Stimulated activated memory B cell treated with anti-CD40 and anti-IgM and Interleukin-4, amounts not matched to agents 10 μg/mL and 1 μg/mL and 100 μg/mL, for 72 hours (primary cell): ENCODE measurements around the gene GRIP2.

Experiments
- ATAC-seq: fragments of 150-1000 bp; cut with Tn5 transposase; 2 replicates; pipeline ENCODE4 v1.10.0; 2021
- H3K27ac Mint-ChIP-seq: one replicate; pipeline ENCODE4 v1.8.0; 2022; ENCODE audit warnings: mild to moderate bottlenecking, mixed read lengths
- H3K27me3 Mint-ChIP-seq: one replicate; pipeline ENCODE4 v1.8.0; 2022; ENCODE audit warnings: mixed read lengths
- H3K36me3 Mint-ChIP-seq: one replicate; pipeline ENCODE4 v1.8.0; 2022; ENCODE audit warnings: mixed read lengths
- H3K4me1 Mint-ChIP-seq: one replicate; pipeline ENCODE4 v1.8.0; 2022; ENCODE audit warnings: mixed read lengths
- H3K4me3 Mint-ChIP-seq: one replicate; pipeline ENCODE4 v1.8.0; 2022; ENCODE audit warnings: mild to moderate bottlenecking, moderate library complexity, mixed read lengths
- H3K9me3 Mint-ChIP-seq: one replicate; pipeline ENCODE4 v1.8.0; 2022; ENCODE audit warnings: mixed read lengths

GRIP2 gene

DNA sequence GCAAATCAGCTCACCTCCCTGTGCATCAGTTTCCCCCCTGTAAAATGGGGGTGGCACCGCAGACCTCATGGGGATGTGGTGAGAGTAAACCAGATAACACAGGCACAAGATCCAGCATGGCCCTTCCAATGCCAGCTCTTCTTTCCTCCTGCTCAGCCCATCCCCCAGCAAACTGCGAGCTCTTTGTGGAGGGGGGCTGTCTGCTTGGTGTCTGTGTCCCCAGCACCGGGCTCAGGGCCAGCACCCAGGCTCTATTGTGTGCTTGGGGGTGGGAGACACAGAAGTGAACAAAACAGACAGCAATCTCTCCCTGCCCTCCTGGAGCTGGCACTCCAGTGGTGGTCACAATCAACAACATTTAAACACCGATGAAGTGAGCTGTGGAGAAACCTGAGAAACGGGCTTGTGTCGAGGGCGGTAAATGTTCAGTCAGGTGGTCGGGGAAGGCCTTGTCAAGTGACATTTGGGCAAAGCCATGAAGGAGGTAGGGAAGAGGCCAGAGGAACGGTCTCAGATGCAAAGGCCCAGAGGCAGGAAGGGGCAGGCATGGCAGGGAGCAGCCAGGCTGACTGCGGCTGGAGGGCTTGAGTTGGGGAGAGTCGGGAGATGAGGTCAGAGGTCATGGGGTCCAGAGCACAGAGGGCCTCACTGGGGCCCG lies 28.4 kb downstream of the GRIP2 start:
- ATAC-seq: no peak
- Mint-ChIP-seq H3K27me3 (peaks cover 48% of the 10 kb centered on the region), H3K9me3 (no peaks in the 10 kb centered on the region), H3K27ac (no peak overlapping the region), H3K36me3 (no peaks in the 10 kb centered on the region), H3K4me3 (no peak overlapping the region), H3K4me1 (peaks cover 15% of the 10 kb centered on the region)

- H3K27ac Mint-ChIP-seq: no peak overlapping the region
- H3K9me3 Mint-ChIP-seq: no peaks in the 10 kb centered on the region
- peaks cover 52% of the 10 kb centered on the region for H3K27me3 Mint-ChIP-seq
- peaks cover 15% of the 10 kb centered on the region for H3K4me1 Mint-ChIP-seq
- no peak overlapping the region for H3K4me3 Mint-ChIP-seq
- ATAC-seq: no peak
- H3K36me3 Mint-ChIP-seq: no peaks in the 10 kb centered on the region
Measured at GRCh38 chr3:14510838-14511622, 29.1 kb downstream of the GRIP2 start.

DNA sequence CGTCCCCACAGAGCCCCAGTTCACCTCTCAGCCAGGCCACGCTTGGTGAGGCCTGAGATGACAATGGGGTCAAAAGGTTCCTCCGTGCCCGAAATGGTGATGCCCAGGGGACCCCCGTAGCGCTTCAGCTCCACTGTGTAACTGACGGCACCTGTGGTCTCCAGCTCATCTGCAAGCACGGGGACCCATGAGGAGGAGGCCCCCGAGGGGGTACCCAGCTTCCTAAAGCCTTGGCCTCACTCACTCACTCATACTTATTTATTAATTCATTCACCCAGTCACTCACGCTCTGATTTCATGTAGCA lies 30.4 kb downstream of the GRIP2 start:
- Mint-ChIP-seq H3K9me3 (no peaks in the 10 kb centered on the region), H3K4me3 (no peak overlapping the region), H3K4me1 (peaks cover 15% of the 10 kb centered on the region), H3K27ac (no peak overlapping the region), H3K36me3 (no peaks in the 10 kb centered on the region), H3K27me3 (peaks cover 65% of the 10 kb centered on the region)
- no peak for ATAC-seq

DNA sequence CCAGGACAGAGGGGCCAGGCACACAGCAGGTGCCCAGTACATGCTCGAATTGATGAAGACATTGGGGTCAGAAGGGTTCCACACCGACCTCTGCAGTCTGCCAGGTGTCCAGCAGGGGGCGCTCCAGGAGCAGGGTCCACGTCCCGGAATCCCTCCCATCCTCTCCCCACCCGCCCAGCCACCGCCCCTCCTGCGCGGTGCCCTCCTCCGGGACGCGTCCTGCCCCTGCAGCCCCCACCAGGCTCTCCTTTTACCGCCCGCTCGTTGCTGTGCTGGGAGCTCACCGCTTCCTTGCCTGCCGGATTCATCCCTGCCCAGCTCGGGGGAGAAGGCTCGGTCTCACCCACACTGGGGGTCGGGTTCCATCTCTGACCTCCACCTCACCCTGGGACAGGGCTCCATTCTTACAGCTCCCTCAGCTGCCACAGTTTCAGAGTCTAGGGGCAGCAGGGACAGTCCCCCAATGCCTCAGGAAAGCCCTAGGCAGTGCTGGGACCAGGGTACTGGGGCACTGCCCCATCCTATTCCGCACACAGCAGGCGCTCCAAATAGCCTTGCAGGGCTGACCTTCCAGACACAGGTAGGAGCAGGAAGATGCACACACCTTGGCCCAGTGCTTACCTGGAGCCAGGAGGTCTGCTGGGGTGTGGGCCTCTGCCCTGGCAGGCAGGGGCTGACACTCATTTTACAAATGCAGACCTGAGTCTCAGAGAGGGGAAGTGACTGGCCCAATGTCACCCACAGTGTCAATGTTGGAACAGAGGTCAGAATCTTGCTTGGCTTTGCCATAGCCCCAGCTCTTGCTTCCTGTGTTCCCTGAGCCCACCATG lies 31.0 kb downstream of the GRIP2 start:
- peaks cover 71% of the 10 kb centered on the region for H3K27me3 Mint-ChIP-seq
- no peaks in the 10 kb centered on the region for H3K36me3 Mint-ChIP-seq
- H3K4me3 Mint-ChIP-seq: no peak overlapping the region
- no peak overlapping the region for H3K27ac Mint-ChIP-seq
- ATAC-seq: peak; percentile 34
- peaks cover 15% of the 10 kb centered on the region for H3K4me1 Mint-ChIP-seq
- H3K9me3 Mint-ChIP-seq: no peaks in the 10 kb centered on the region

GRCh38 chr3:14508505-14508819 lies 31.7 kb downstream of the GRIP2 start:
- Mint-ChIP-seq H3K27me3 (peaks cover 71% of the 10 kb centered on the region), H3K4me3 (no peak overlapping the region), H3K36me3 (no peaks in the 10 kb centered on the region), H3K4me1 (peaks cover 15% of the 10 kb centered on the region), H3K27ac (no peak overlapping the region), H3K9me3 (no peaks in the 10 kb centered on the region)
- ATAC-seq: no peak

DNA sequence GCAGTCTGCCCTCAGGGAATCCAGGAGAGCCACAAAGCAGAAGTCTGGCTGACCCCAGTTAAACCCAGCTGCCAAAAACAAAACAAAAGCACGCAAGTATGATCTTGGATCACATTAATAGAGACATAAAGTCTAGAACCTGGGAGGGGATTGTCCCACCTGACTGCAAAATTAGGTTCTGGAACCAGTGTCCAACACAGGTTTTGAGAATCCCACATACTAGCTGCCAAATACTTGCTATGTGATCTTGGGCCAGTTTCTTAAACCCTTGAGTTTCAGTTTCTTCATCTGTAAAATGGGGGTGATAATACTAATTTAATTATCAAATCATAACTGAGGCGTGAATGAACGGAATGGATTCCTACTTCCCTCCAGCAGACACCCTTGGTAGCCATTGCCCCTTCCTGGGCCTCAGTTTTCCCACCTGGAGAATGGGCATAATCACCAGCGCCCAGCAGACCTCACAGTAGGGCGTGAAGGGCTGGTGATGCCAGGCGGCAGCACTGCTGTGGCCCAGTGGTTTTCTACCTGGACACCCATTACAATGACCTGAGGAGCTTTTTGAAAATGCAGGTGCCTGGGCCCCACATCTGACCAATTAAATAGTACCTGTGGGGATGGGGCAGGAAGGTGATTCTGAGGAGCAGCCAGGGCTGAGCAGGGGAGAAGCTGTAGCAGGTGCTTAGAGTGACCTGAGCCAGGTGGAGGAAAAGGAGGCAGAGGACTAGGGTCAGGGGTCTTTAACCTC lies 32.2 kb downstream of the GRIP2 start:
- Mint-ChIP-seq H3K27ac (no peak overlapping the region), H3K4me1 (peaks cover 15% of the 10 kb centered on the region), H3K27me3 (peaks cover 71% of the 10 kb centered on the region), H3K36me3 (no peaks in the 10 kb centered on the region), H3K4me3 (no peak overlapping the region), H3K9me3 (peaks cover 5% of the 10 kb centered on the region)
- no peak for ATAC-seq

DNA sequence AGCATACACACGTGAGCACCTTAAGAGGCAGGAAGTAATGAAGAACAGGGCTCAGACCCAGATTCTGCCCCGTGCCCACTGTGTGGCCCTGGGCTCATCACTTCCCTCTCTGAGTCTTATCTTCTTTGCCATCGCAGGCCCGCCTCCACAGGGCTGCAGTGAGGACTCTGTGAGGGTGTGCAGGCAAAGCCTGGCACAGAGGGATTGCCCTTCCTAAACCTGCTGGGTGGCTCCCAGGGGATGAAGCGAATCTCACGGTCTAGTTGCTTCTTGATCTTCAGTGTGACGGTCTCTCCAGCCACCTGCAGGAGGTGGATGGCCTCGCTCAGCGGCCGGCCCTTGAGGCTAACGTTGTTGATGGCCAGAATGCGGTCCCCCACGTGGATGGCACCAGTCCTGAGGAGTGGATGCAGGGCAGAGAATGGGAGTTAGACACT lies 32.8 kb downstream of the GRIP2 start:
- Mint-ChIP-seq H3K9me3 (peaks cover 9% of the 10 kb centered on the region), H3K36me3 (no peaks in the 10 kb centered on the region), H3K4me1 (peaks cover 15% of the 10 kb centered on the region), H3K27me3 (peaks cover 71% of the 10 kb centered on the region), H3K27ac (no peak overlapping the region), H3K4me3 (no peak overlapping the region)
- no peak for ATAC-seq

DNA sequence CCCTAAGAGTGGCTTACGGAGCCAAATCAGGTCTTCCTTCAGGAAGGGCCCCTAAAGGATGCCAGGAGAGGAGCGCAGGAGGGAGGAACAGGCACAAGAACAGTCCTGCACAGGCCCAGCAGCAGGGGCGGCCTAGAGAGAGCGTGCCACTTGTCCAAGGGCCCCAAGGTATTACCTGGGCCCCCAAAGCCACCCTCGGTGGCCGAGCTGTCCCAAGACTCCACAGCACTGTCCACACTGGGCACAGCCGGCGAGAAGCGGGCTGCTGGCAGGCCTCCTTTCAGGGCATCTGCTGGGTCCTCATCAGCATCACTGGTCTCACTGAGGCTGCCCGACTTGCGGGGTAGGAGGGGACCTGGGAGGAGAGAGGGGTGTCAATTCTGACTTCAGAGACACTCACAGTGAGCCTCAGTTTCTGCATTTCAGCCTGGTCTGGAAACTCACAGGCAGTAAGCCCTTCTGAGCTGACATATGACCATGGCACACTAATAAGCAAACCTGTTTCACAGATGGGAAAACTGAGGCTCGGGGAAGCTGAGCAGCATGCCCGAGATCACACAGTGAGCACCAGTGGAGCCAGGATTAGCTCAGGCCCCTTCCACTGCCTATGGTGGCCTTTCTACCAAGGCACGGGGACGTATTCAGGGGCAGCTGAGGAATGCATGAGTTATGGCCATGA lies 33.4 kb downstream of the GRIP2 start:
- Mint-ChIP-seq H3K4me1 (peaks cover 15% of the 10 kb centered on the region), H3K4me3 (no peak overlapping the region), H3K27ac (no peak overlapping the region), H3K36me3 (no peaks in the 10 kb centered on the region), H3K9me3 (peaks cover 11% of the 10 kb centered on the region), H3K27me3 (peaks cover 71% of the 10 kb centered on the region)
- ATAC-seq: no peak

- peaks cover 67% of the 10 kb centered on the region for H3K27me3 Mint-ChIP-seq
- no peak overlapping the region for H3K27ac Mint-ChIP-seq
- no peak for ATAC-seq
- no peak overlapping the region for H3K4me3 Mint-ChIP-seq
- H3K4me1 Mint-ChIP-seq: peaks cover 15% of the 10 kb centered on the region
- H3K9me3 Mint-ChIP-seq: peaks cover 12% of the 10 kb centered on the region
- H3K36me3 Mint-ChIP-seq: no peaks in the 10 kb centered on the region
Measured at GRCh38 chr3:14505803-14506500, 34.2 kb downstream of the GRIP2 start.

- Mint-ChIP-seq H3K9me3 (peaks cover 14% of the 10 kb centered on the region), H3K4me3 (no peak overlapping the region), H3K27me3 (peaks cover 60% of the 10 kb centered on the region), H3K36me3 (no peaks in the 10 kb centered on the region), H3K4me1 (peaks cover 15% of the 10 kb centered on the region), H3K27ac (no peak overlapping the region)
- ATAC-seq: peak; percentile 6
Measured at GRCh38 chr3:14505001-14505802, 34.9 kb downstream of the GRIP2 start.

DNA sequence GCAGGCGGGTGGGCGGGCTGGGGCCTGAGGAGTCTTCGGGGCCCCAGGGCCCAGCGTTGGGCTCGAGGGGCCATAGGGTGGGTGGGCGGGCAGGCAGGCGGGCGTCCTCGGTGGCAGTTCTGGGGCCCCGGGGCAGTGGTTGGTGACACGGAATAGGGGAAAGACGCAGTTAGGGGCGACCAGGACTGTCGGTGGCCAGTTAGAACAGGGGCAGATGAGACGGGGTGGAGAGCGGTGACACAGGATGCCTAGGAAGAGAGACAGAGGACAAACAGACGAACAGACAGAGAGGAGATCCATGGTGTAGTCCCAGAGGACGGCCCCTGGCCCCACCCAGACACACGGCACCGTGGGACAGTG lies 36.5 kb downstream of the GRIP2 start:
- H3K27me3 Mint-ChIP-seq: peaks cover 45% of the 10 kb centered on the region
- H3K9me3 Mint-ChIP-seq: peaks cover 18% of the 10 kb centered on the region
- no peak overlapping the region for H3K27ac Mint-ChIP-seq
- no peak overlapping the region for H3K4me3 Mint-ChIP-seq
- peaks cover 8% of the 10 kb centered on the region for H3K4me1 Mint-ChIP-seq
- H3K36me3 Mint-ChIP-seq: no peaks in the 10 kb centered on the region
- no peak for ATAC-seq

- Mint-ChIP-seq H3K27ac (no peak overlapping the region), H3K4me3 (no peak overlapping the region), H3K4me1 (peaks cover 2% of the 10 kb centered on the region), H3K27me3 (peaks cover 39% of the 10 kb centered on the region), H3K36me3 (no peaks in the 10 kb centered on the region), H3K9me3 (peaks cover 18% of the 10 kb centered on the region)
- no peak for ATAC-seq
Measured at GRCh38 chr3:14503033-14503705, 37.0 kb downstream of the GRIP2 start.

DNA sequence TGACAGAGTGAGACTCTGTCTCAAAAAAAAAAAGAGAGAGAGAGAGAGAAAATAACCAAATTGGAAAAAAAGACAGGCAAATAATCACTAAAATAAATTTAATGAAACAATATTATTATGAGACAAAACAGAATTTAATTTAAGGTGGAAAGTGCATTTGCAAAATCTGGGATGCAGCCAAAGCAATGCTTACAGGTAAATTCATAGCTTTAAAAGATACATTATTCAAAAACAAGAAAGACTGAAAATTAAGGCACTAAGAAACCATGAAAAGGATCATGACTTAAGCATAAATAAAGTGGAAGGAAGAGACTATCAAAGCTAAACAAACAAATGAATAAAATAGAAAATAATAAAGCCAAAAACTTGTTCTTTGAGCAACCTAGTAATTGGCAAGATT lies 37.7 kb downstream of the GRIP2 start:
- no peak overlapping the region for H3K4me3 Mint-ChIP-seq
- H3K27ac Mint-ChIP-seq: no peak overlapping the region
- peaks cover 32% of the 10 kb centered on the region for H3K27me3 Mint-ChIP-seq
- H3K36me3 Mint-ChIP-seq: no peaks in the 10 kb centered on the region
- no peaks in the 10 kb centered on the region for H3K4me1 Mint-ChIP-seq
- H3K9me3 Mint-ChIP-seq: peaks cover 18% of the 10 kb centered on the region
- ATAC-seq: no peak
